ENCODE results near the gene TMEM9.

Gene TMEM9

DNA sequence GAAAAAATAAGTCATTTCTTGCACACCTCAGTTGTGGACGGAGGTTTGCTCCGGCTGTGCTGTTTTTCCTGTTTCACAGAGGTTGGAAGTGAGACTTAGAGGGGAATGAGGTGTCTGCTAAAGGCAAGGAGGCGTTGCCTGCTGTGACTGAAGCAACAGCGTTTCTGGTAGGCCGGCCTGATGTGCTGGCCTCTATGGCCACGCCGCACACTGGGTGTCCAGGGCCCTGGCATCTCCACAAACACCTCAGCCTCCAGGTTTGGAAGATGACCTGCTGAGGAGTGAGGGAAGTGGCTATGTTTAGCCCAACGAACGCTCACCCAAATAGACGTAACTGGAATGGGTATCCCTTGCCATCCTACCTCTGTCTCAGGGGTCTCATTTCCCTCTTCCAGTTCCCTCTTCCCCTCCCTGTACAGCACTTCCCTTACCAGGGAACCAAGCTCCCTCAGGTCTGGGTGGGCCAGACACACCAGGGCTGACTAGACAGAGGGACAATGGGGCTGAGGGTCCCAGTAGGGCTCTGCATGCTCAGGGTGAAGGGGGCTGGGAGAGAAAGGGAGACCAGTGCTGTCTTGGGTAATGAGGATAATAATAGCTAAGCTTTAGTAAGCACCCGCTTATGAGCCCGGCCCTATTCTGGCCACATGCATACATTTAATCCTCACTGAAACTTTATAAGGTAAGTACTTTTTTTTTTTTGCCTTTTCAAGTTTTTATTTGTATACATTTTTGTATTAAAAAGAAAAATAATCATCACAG lies 53.9 kb downstream of the TMEM9 start:
- no peak for DNase-seq

DNA sequence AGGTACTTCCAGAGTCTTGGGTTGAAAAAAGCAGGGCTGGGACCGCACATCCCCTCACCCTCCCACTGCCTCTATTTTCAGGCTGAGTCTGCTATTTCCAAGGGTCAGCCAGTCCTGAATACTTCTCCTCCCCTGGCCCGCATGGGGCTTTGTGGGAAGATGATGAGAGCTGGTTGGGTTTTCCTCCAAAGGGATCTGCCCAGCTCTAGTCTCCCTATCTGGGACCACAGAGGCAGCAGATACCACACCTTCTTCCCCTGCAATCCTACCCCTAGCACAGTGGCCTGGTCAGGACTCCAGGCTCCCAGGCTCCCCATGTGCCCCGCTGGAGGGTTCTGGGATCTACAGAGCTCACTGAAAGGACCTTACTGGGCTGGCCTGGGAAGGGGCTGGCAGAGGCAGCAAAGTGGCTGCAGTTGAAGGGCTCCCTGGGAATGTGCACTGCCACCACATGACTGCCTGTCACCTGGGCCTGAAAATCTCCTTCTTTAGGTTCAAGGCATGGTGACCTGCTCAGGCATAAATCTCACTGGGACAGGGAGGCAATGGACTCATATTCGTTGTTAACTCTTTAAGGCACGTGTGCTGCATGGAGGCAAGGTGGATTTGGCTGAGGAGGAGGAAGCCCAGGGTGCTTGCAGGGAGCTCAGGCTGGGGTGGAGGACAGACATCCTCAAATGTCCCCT lies 55.1 kb downstream of the TMEM9 start:
- DNase-seq = no peak

DNA sequence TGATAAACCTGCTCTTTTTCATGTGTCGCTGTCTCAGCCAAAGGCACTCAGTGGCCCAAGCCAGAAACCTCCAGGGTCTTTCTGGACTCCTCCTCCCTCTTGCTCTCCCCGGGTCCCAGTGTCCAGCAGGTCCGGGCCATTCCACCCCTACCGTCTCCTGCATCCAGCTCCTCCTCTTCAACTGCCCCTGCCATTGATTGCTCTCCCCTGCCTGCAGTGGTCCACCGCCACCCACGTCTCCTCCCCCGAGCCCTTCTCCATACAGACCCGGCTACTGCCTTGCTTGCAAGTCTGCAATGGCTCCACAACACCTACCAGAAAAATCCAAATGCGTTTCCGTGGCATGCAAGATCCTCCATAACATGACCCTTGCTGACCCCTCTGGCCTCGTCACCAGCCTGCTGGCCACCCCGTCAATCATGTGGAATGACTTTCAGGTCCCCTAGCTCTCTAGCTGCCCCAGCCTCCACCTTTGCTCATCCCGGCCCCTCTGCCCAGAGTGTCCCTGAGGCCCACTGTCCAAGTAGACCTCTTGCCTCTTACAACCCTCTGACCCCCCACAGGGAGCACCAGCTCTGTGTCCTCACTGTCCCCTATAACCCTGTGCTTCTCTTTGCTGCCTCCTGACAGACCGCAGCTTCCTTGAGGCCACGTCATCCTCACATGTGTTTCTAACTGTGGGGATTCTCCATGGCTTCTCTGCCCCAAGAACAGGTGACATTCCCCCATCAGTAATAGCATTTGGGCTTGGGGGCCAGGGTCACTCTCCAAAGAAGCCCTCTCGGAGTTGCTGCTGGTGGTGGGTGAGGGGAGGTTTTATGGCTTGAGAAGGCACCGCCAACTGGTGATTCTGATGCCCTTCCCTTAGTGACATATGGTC lies 57.1 kb downstream of the TMEM9 start:
- no peak for DNase-seq

DNA sequence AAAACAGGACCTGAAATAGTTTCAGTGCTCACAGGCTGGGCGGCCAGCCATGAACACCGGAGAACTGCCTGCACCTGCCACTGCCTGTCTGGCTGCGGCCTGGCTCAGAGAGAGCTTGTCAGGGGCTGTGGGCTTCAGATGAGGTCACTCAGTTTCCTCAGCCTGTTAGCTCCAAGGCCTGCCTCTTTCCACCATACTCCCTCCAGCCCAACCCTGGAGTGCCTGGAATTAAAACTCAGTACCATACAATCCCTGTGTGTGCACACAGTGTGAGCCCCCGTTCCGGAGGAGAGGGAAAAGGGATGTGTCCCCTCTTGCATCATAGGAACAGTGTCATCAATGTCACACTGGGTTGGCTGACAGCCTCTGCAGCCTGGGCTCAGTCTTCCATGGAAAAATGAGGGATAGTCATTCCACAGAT lies 58.2 kb downstream of the TMEM9 start:
- peak; percentile 75 for DNase-seq

DNA sequence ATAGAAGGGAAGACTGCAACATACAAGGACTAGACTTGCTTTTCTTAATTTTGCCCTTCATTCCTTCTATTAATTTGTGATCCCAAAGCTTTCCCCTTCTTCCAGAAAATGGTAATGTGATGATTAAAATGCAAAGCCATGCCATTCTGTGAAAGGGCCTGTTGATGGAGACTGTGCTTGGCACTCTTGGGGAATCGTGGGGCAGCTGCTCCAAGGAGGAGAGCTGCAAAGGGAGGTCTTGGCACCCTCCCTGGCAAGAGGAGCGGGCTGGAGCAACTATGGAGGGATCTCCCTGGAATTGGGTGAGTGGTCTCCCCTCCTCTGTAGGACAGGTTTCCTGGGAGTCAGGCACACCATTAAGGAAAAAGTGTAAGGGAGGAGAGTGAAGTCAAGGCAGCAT lies 58.7 kb downstream of the TMEM9 start:
- no peak for DNase-seq

DNA sequence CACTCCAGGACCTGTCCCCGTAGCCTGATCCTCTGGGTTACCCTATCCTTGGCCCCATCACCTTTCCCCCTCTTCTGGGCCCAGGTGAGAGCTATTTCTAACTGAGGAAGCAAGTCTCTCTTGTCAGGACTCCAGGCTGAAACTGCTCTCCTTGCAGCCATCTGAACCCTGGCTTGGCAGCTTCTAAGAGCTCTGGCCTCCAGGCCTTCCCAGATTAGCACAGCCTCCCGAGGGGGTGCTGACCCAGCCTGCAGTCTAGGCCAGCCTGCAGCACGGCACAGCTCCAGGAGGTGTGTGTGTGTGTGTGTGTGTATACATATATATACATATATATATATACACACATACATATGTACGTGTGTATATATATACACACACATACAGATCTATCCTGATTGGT lies 59.4 kb downstream of the TMEM9 start:
- no peak for DNase-seq

DNA sequence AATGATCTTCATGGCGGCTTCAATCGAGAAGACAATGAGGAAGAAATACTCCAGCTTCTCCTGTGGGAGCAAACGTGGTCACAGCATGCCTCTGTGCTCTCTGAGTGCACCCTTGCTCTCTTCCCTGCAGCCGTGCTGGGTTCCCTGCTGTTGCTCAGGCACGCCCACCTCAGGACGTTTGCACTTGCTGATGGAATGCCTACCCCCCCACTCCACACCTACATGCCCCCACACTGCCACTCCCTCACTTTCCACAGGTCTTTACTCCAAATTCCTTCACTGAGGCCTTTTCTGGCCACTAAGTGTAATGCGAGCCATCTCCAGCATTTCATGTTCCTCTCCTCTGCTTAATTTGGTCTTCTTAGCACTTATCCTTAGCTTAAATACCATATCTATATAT lies 60.3 kb downstream of the TMEM9 start:
- no peak for DNase-seq

DNA sequence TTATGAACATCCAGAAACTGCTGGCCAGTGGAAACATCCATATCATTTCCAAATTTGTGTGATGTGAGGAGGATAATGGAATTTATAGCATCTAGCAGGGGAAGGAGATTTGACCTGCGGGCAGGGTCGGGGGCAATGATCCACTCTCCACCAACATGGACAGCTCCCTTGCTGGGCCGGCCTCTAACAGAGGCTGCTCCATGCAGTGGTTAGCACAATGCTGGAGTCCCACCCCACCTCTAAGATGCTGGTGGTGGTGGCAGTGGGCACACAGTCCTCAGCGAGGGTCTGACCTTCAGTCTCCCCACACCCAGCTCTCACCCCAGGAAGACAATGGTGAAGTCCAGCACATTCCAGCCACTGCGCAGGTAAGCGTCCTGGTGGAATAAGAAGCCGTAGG lies 60.7 kb downstream of the TMEM9 start:
- DNase-seq = no peak

DNA sequence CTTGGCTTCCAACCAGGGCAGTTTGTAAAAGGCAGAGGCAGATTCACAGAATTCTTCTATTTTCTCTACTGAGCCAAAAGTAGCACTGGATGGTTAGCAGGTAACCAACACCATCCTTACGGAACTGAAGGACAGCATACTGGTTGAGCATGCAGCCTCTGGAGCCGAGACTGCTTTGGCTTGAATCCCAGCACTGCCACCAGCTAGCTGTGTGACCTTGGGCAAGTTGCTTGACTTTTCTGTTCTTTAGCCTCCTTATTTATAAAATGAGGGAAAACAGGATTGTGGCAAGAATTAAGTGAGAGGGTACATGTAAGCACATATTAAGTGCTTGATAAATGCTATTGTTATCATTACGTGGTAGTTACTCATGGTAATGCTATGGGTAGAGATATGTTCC lies 61.5 kb downstream of the TMEM9 start:
- no peak for DNase-seq

DNA sequence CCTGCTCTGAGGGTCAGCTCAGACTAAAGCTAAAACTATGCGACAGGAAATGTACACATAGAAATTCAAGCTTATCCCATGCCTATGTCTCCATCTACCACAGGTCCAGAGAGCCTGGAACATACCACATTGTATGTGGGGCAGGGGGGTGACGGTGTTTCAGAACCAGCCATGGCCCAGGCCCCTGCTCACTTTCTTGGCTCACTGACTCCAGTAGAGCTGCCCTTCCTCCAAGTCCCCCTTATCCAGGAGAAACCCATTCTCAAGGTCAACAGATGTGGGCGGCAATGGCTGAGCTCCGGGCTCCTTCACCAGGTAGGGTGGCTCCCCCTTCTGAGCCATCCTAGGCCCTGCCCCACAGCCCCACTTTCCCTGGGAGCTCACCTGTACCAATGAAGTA lies 63.0 kb downstream of the TMEM9 start:
- DNase-seq = no peak

DNA sequence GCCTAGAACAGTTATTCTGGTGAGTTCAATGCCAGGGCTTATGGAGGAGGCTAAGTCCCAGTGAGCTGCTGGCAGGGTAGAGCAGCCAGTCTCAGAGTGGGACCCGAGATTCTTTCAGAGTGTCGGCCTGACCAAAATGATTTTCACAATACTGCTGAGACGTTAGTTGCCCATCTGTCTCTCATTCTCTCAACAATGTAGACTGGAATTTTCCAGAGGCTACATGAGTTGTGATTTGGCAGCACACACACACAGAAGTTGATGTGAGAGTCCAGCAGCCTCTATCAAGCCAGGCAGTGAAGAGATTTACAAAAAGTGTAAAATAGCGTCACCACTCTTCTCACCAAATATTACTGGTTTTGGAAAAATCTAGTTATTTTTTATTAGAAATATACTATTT lies 63.7 kb downstream of the TMEM9 start:
- DNase-seq = no peak

DNA sequence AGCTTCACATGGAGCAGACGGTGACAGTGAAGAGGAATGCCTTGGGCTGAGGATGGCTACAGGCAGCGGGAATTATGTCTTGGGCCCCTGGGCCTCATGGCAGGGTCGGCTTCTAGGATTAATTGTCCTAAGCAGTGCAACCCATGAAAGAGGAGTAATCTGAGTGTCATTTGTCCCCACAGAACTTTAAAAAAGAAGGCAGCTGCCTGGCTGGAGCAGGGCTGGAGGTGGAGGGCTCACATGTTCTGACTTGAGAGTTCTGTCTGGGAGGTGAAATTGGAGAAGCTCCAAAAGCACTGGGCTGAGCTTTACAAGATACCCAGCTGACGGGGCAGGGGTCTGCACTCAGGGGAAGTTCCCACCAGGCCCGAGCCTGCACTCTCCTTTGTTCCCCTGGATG lies 64.7 kb downstream of the TMEM9 start:
- no peak for DNase-seq

DNA sequence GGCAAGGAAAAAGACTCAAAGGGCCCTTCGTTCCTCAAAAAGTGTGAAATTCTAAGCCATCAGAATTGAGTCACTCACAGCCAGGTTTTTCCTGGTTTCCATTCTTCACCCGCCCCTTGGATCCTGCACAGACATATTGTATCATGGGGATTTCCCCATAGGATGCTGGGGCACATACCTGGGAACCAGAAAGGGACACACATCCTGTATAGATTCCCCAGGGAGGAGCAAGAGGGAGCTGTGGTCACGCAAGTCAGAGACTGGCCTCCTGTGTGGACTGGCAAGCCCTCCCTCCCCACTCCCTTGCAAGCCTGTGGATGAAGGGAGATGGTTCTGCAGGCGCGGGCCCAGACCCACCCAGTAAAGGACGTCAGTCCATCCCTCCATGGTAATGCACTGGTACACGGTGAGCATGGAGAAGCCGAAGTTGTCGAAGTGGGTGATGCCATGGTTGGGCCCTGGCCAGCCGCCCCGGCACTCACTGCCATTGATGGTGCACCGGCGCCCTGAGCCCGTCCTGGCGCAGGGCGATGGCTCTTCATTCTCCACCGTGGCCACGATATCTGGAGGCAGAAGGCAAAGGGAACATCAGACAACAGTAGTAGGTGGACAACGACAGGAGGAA lies 65.3 kb downstream of the TMEM9 start:
- no peak for DNase-seq

DNA sequence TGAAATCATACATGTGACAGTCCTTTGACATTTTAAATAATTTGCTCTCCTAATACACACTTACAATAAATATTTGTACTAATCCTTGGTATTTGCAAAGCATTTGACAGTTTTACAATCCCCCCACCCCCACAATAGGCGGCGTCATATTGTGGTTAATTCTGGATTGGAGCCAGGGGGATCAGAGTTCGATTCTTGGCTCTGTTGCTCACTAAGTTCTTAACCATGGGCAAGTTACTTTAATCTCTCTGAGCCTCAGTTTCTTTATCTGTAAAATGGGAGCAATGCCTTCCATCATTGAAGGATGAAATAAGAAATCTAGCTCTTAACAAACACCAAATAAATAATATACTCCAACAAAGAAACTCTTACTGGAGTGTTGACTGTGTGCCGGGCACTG lies 65.9 kb downstream of the TMEM9 start:
- no peak for DNase-seq

DNA sequence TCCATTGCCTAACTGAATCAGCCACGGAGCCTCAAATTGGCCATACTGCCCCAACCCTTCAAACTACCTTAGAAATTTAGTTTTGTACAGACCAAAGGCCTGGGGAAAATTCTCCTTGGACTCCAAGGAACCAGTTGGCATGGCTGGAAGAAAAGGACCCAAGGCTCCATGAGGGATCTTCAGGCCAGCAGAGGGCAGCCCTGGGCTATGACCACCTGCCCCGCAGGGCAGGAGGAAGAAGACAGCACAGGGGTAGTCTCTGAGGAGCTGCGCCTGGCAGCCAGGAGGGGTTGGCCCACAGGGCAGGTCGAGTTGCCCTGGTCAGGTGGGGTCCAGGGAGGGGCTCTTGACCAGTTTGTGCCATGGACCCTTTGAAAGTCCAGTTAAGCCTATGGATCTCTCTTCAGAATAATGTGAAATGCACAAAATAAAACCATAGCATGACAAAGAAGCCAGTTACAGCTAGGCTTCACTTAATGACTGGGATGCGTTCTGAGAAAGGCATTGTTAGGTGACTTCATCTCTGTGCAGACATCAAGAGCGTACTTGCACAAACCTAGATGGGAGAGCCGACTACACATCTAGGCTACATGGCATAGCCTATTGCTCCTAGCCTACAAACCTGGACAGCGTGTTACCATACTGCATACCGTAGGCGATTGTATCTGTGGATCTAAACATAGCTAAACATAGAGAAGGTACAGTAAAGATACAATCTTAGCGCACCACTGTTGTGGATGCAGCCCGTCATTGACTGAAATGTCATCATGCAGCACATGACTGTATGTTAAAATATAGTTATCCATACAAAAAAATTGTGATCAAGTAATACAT lies 68.2 kb downstream of the TMEM9 start:
- DNase-seq = peak; percentile 39
